Measurements from ENCODE around the gene UGT1A10.

Gene UGT1A10

GRCh38 chr2:233810385-233810784 is 174.1 kb downstream of the UGT1A10 start:
- Histone ChIP-seq H3K9me3 (ENCODE audit: insufficient read depth, low read depth, low read length) (no peaks in the 10 kb centered on the region), H3K9me2 (replicated peaks; ENCODE audit: low read depth, low read length) (no peaks in the 10 kb centered on the region), H3K27me3 (ENCODE audit: insufficient read depth, low read length, poor library complexity, severe bottlenecking) (no peaks in the 10 kb centered on the region), H3K4me2 (ENCODE audit: low read depth, low read length, poor library complexity, severe bottlenecking) (no peak overlapping the region), H3K79me2 (ENCODE audit: insufficient read depth, low read length) (no peaks in the 10 kb centered on the region), H3K36me3 (ENCODE audit: insufficient read depth, low read length) (no peaks in the 10 kb centered on the region), H4K20me1 (ENCODE audit: insufficient read depth, low read length, poor library complexity, severe bottlenecking) (no peaks in the 10 kb centered on the region), H3K4me3 (ENCODE audit: low read length, poor library complexity, severe bottlenecking) (no peak overlapping the region), H3K4me1 (ENCODE audit: insufficient read depth, low read length, poor library complexity, severe bottlenecking) (no peaks in the 10 kb centered on the region), H2AFZ (ENCODE audit: low read length) (no peak overlapping the region), H3K9ac (ENCODE audit: low read depth, low read length, poor library complexity, severe bottlenecking) (no peak overlapping the region), H3F3A (ENCODE audit: low read depth) (no peaks in the 10 kb centered on the region)
- TF ChIP-seq, protein P1, sequence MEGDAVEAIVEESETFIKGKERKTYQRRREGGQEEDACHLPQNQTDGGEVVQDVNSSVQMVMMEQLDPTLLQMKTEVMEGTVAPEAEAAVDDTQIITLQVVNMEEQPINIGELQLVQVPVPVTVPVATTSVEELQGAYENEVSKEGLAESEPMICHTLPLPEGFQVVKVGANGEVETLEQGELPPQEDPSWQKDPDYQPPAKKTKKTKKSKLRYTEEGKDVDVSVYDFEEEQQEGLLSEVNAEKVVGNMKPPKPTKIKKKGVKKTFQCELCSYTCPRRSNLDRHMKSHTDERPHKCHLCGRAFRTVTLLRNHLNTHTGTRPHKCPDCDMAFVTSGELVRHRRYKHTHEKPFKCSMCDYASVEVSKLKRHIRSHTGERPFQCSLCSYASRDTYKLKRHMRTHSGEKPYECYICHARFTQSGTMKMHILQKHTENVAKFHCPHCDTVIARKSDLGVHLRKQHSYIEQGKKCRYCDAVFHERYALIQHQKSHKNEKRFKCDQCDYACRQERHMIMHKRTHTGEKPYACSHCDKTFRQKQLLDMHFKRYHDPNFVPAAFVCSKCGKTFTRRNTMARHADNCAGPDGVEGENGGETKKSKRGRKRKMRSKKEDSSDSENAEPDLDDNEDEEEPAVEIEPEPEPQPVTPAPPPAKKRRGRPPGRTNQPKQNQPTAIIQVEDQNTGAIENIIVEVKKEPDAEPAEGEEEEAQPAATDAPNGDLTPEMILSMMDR (conservative IDR thresholded peaks at IDR 0.05; ENCODE audit: low read length) = no peak
- no peak for TF ChIP-seq EZH2phosphoT487 (IDR thresholded peaks at IDR 0.05; ENCODE audit: borderline replicate concordance)

DNA sequence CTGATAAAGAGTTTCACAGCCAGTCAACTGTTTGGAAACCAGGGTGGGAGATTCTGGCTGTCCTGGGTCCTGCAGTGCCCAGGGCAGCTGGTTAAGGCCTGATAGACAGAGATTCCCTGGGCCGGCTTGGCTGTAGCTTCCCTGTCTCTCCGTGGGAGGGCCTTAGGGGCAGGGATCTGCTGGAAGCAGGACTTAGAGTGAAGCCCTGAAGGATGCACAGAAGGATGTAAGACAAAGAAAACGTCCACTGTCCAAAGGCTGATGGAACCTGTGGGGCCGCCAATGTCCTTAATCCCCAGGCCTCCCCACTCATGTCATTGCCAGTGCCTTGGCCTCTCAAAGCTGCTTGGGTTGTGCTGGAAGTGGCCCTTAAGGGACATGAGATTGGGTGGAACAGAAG is 174.8 kb downstream of the UGT1A10 start:
- Histone ChIP-seq H4K20me1 (ENCODE audit: insufficient read depth, low read length, poor library complexity, severe bottlenecking) (no peaks in the 10 kb centered on the region), H3F3A (ENCODE audit: low read depth) (no peaks in the 10 kb centered on the region), H2AFZ (ENCODE audit: low read length) (no peak overlapping the region), H3K9ac (ENCODE audit: low read depth, low read length, poor library complexity, severe bottlenecking) (no peak overlapping the region), H3K9me2 (replicated peaks; ENCODE audit: low read depth, low read length) (no peaks in the 10 kb centered on the region), H3K9me3 (ENCODE audit: insufficient read depth, low read depth, low read length) (no peaks in the 10 kb centered on the region), H3K79me2 (ENCODE audit: insufficient read depth, low read length) (no peaks in the 10 kb centered on the region), H3K4me1 (ENCODE audit: insufficient read depth, low read length, poor library complexity, severe bottlenecking) (no peaks in the 10 kb centered on the region), H3K4me2 (ENCODE audit: low read depth, low read length, poor library complexity, severe bottlenecking) (no peak overlapping the region), H3K27me3 (ENCODE audit: insufficient read depth, low read length, poor library complexity, severe bottlenecking) (no peaks in the 10 kb centered on the region), H3K4me3 (ENCODE audit: low read length, poor library complexity, severe bottlenecking) (no peak overlapping the region), H3K36me3 (ENCODE audit: insufficient read depth, low read length) (no peaks in the 10 kb centered on the region)
- TF ChIP-seq, protein P1 (conservative IDR thresholded peaks at IDR 0.05; ENCODE audit: low read length) = no peak
- no peak for TF ChIP-seq EZH2phosphoT487 (IDR thresholded peaks at IDR 0.05; ENCODE audit: borderline replicate concordance)

DNA sequence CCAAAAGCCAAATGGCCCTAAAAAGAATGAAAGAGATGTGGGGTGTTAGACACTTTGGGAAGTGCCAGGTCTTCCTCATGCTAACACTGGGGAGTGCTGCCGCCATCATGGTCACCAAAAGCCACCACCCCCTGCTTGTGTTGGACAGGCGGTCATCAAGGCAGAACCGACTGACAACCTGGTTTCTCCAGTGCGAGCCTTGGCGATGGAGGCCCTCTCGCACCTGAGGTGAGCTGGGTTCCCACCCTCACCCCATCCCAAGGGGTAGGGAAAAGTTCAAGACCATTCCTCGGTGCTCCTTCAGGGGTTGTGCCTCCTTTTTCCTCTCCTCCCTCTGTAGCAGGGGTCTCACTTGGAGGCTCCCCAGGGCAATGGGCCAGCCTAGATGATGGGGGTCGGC is 175.5 kb downstream of the UGT1A10 start:
- no peaks in the 10 kb centered on the region for H3K79me2 ChIP-seq (ENCODE audit: insufficient read depth, low read length)
- H3K4me2 ChIP-seq (ENCODE audit: low read depth, low read length, poor library complexity, severe bottlenecking) = no peak overlapping the region
- H2AFZ ChIP-seq (ENCODE audit: low read length) = no peak overlapping the region
- H4K20me1 ChIP-seq (ENCODE audit: insufficient read depth, low read length, poor library complexity, severe bottlenecking) = no peaks in the 10 kb centered on the region
- H3K27me3 ChIP-seq (ENCODE audit: insufficient read depth, low read length, poor library complexity, severe bottlenecking) = no peaks in the 10 kb centered on the region
- no peaks in the 10 kb centered on the region for H3K9me2 ChIP-seq (replicated peaks; ENCODE audit: low read depth, low read length)
- no peak overlapping the region for H3K9ac ChIP-seq (ENCODE audit: low read depth, low read length, poor library complexity, severe bottlenecking)
- no peaks in the 10 kb centered on the region for H3F3A ChIP-seq (ENCODE audit: low read depth)
- no peaks in the 10 kb centered on the region for H3K36me3 ChIP-seq (ENCODE audit: insufficient read depth, low read length)
- no peaks in the 10 kb centered on the region for H3K4me1 ChIP-seq (ENCODE audit: insufficient read depth, low read length, poor library complexity, severe bottlenecking)
- H3K4me3 ChIP-seq (ENCODE audit: low read length, poor library complexity, severe bottlenecking) = no peak overlapping the region
- no peaks in the 10 kb centered on the region for H3K9me3 ChIP-seq (ENCODE audit: insufficient read depth, low read depth, low read length)
- TF ChIP-seq, protein P1 (conservative IDR thresholded peaks at IDR 0.05; ENCODE audit: low read length) = no peak
- no peak for TF ChIP-seq EZH2phosphoT487 (IDR thresholded peaks at IDR 0.05; ENCODE audit: borderline replicate concordance)

Data from Loucy (cell line).